Ectodermal cell (in vitro differentiated cells): ENCODE measurements around the gene RBM10.

Experiments
- H3K27ac ChIP-seq: 2 replicates; pipeline ENCODE4 v1.7.0; 2013; ENCODE audit warnings: mild to moderate bottlenecking, low read depth, low read length; ENCODE audit not compliant: insufficient read depth, poor library complexity, severe bottlenecking
- H3K27me3 ChIP-seq: 2 replicates; pipeline ENCODE4 v1.7.0; 2013; ENCODE audit warnings: mild to moderate bottlenecking, low read length; ENCODE audit not compliant: insufficient read depth, control insufficient read depth, poor library complexity, severe bottlenecking
- H3K36me3 ChIP-seq: one replicate; pipeline ENCODE4 v1.7.0; 2013; ENCODE audit warnings: low read length; ENCODE audit not compliant: control insufficient read depth, insufficient read depth
- H3K4me1 ChIP-seq: one replicate; pipeline ENCODE4 v1.7.0; 2013; ENCODE audit warnings: low read length; ENCODE audit not compliant: control insufficient read depth, insufficient read depth
- H3K4me3 ChIP-seq: 2 replicates; pipeline ENCODE4 v1.7.0; 2013; ENCODE audit warnings: low read depth, low read length, control low read depth; ENCODE audit not compliant: insufficient read depth
- H3K9me3 ChIP-seq: 2 replicates; pipeline ENCODE4 v1.7.0; 2013; ENCODE audit warnings: mild to moderate bottlenecking, low read length, moderate library complexity; ENCODE audit not compliant: control insufficient read depth
- WGBS, 2 experiments: methylation state at CpG; one replicate each; pipeline ENCODE4 v1.1.7; 2013; ENCODE audit warnings: missing lambda C conversion rate in 2 of 2; 5-methylcytosine and 5-hydroxymethylcytosine counted together

RBM10 gene

DNA sequence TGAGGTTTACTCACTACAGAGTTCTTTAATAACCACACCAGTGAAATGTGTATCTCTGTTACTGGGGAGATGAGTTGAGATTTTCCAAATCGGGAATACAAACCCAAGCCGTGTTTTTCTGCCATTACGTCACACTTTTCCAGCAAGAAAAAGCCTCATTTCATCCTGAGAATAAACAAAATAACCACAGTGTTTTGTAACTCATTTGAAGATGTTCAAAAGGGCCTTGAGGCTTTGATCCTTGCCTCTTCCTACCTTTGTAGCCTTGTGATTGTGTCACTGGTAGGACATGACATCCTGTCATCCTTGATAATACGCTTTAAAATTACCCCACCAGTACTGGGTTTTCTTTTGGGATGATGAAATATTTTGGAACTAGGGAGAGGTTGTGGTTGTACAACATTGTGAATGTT is 90.7 kb downstream of the RBM10 start:
- Histone ChIP-seq H3K27ac (no peak overlapping the region), H3K27me3 (no peaks in the 10 kb centered on the region), H3K4me3 (no peak overlapping the region), H3K36me3 (peaks cover 3% of the 10 kb centered on the region), H3K4me1 (peaks cover 5% of the 10 kb centered on the region), H3K9me3 (no peaks in the 10 kb centered on the region)
- WGBS, 2 experiments: 98% methylated on average over 4 of the region's 4 CpGs; no CpG with 5 or more reads in 1 of the 2 experiments
